CD14-positive monocyte (primary cell): ENCODE data around the gene SCN8A. TPM values are rescaled to one million over a fixed set of nuclear protein-coding genes. Genes with fewer than 3 reads are reported as not detected.
A peak's percentile ranks its signal among the peaks of the same experiment; 100 is the strongest.

ENCODE experiments used
- DNase-seq, 3 donors: peaks; one replicate each; pipeline ENCODE4 v3.0.0-alpha.2; 2011 to 2022
- H2AFZ ChIP-seq: 2 replicates; pipeline ENCODE4 v1.6.0; 2012; ENCODE audit warnings: mild to moderate bottlenecking, low read depth, low read length, inconsistent platforms; ENCODE audit not compliant: insufficient read depth, poor library complexity, severe bottlenecking
- H3K27ac ChIP-seq, 2 donors: 1 replicate in 1 of 2; 2 replicates in 1 of 2; pipeline ENCODE4 v1.5.1; 2012 to 2013; ENCODE audit warnings: low read length in 2 of 2, control low read depth in 1 of 2, inconsistent platforms in 1 of 2, low read depth in 1 of 2, mild to moderate bottlenecking in 1 of 2
- H3K27me3 ChIP-seq, 2 donors: one replicate each; pipeline versions ENCODE4 v1.6.0 to v1.6.1; 2011 to 2013; ENCODE audit warnings: low read length in 2 of 2; ENCODE audit not compliant: control insufficient read depth in 2 of 2, insufficient read depth in 2 of 2
- H3K36me3 ChIP-seq, 2 donors: replicated peaks in 1 of 2; 1 replicate in 1 of 2; 2 replicates in 1 of 2; pipeline versions ENCODE4 v1.5.1 to v1.6.1; 2012 to 2013; ENCODE audit warnings: low read length in 2 of 2, control low read depth in 1 of 2, inconsistent platforms in 1 of 2, mild to moderate bottlenecking in 1 of 2; ENCODE audit not compliant: insufficient read depth in 2 of 2, control insufficient read depth in 1 of 2
- H3K4me1 ChIP-seq, 2 donors: 1 replicate in 1 of 2; 2 replicates in 1 of 2; pipeline versions ENCODE4 v1.5.1 to v1.6.1; 2012 to 2013; ENCODE audit warnings: low read length in 2 of 2, control low read depth in 1 of 2, inconsistent platforms in 1 of 2, mild to moderate bottlenecking in 1 of 2, moderate library complexity in 1 of 2; ENCODE audit not compliant: insufficient read depth in 2 of 2, control insufficient read depth in 1 of 2
- H3K4me2 ChIP-seq: replicated peaks from 2 replicates; pipeline ENCODE3; 2012; ENCODE audit warnings: low read length, moderate library complexity, mild to moderate bottlenecking; ENCODE audit not compliant: poor library complexity, severe bottlenecking; ENCODE audit errors: extremely low read depth
- H3K4me3 ChIP-seq, 3 experiments: fragments of 200-600 bp in 1 of 3; sonication (generic) in 1 of 3; replicated peaks in 1 of 3; 1 replicate in 2 of 3; 2 replicates in 1 of 3; pipeline ENCODE4 v1.5.1; 2011 to 2013; ENCODE audit warnings: low read length in 3 of 3, mild to moderate bottlenecking in 3 of 3, control low read depth in 2 of 3, low read depth in 2 of 3, inconsistent platforms in 1 of 3, moderate library complexity in 1 of 3
- H3K79me2 ChIP-seq: 2 replicates; pipeline ENCODE4 v1.6.0; 2012; ENCODE audit warnings: mild to moderate bottlenecking, control low read depth, inconsistent platforms, low read length, moderate library complexity; ENCODE audit not compliant: insufficient read depth
- H3K9ac ChIP-seq: 2 replicates; pipeline ENCODE4 v1.6.0; 2017; ENCODE audit warnings: low read length, mild to moderate bottlenecking; ENCODE audit not compliant: insufficient read depth, poor library complexity, severe bottlenecking
- H3K9me3 ChIP-seq, 2 donors: replicated peaks in 1 of 2; 1 replicate in 1 of 2; 2 replicates in 1 of 2; pipeline versions ENCODE4 v1.5.1 to v1.6.1; 2012 to 2013; ENCODE audit warnings: low read length in 2 of 2, control low read depth in 1 of 2; ENCODE audit not compliant: control insufficient read depth in 1 of 2, insufficient read depth in 1 of 2
- H4K20me1 ChIP-seq: 2 replicates; pipeline ENCODE4 v1.6.0; 2012; ENCODE audit warnings: mild to moderate bottlenecking, low read length, control low read depth, moderate library complexity; ENCODE audit not compliant: insufficient read depth
- H3K27ac Mint-ChIP-seq, 7 donors: one replicate each; pipeline ENCODE4 v1.8.0; 2020; ENCODE audit warnings: mild to moderate bottlenecking in 7 of 7, mixed read lengths in 7 of 7, moderate library complexity in 6 of 7, inconsistent platforms in 2 of 7
- H3K27me3 Mint-ChIP-seq, 3 donors: one replicate each; pipeline ENCODE4 v1.8.0; 2021 to 2022; ENCODE audit warnings: low read depth in 3 of 3, mild to moderate bottlenecking in 3 of 3, mixed read lengths in 3 of 3, moderate library complexity in 3 of 3, inconsistent platforms in 1 of 3
- H3K36me3 Mint-ChIP-seq, 2 donors: one replicate each; pipeline ENCODE4 v1.8.0; 2020; ENCODE audit warnings: mixed read lengths in 2 of 2, inconsistent platforms in 1 of 2, mild to moderate bottlenecking in 1 of 2
- H3K4me1 Mint-ChIP-seq: one replicate; pipeline ENCODE4 v1.8.0; 2020; ENCODE audit warnings: mild to moderate bottlenecking, mixed read lengths
- H3K4me3 Mint-ChIP-seq, 2 donors: one replicate each; pipeline ENCODE4 v1.8.0; 2020; ENCODE audit warnings: mild to moderate bottlenecking in 2 of 2, mixed read lengths in 2 of 2, moderate library complexity in 1 of 2
- H3K9me3 Mint-ChIP-seq, 7 donors: one replicate each; pipeline ENCODE4 v1.8.0; 2020 to 2022; ENCODE audit warnings: mixed read lengths in 7 of 7, mild to moderate bottlenecking in 6 of 7, moderate library complexity in 6 of 7, inconsistent platforms in 2 of 7
- CTCF ChIP-seq: fragments of 200-600 bp; IDR thresholded peaks from one replicate; pipeline ENCODE4 v1.8.0; 2022; ENCODE audit warnings: antibody characterized with exemption, mild to moderate bottlenecking
- WGBS: methylation state at CpG from one replicate; pipeline ENCODE4 v1.1.5; 2013; ENCODE audit warnings: missing lambda C conversion rate; ENCODE audit not compliant: insufficient coverage; 5-methylcytosine and 5-hydroxymethylcytosine counted together
- intact Hi-C, 2 donors: fragments of 100-400 bp; cut with micrococcal nuclease; formaldehyde crosslinking; loops; one replicate each; pipeline versions ENCODE4 v1.15.0 to v1.15.1; 2023
- polyA plus RNA-seq, 3 donors: library from polyadenylated mRNA; depleted of rRNA in 1 of 3; unstranded in 2 of 3; stranded (reverse) in 1 of 3; fragments of 300-500 nt in 2 of 3; fragments of >200 nt in 1 of 3; fragmentation: Illumina TruSeq in 2 of 3; gene quantifications; 1 replicate in 2 of 3; 2 replicates in 1 of 3; pipeline ENCODE4 v1.2.3, GENCODE V29; 2012 to 2021

The SCN8A gene
- polyA plus RNA-seq, 3 donors = 0.03 TPM; not detected in 2

GRCh38 chr12:51815571-51815970, 224.5 kb downstream of the SCN8A start:
- Histone ChIP-seq H3K4me3 (no peak overlapping the region), H3K4me2 (no peak overlapping the region), H3K9ac (no peak overlapping the region), H3K9me3 (no peaks in the 10 kb centered on the region), H4K20me1 (no peaks in the 10 kb centered on the region), H3K36me3 (no peaks in the 10 kb centered on the region), H3K79me2 (peaks cover 4% of the 10 kb centered on the region), H3K4me1 (peaks cover 29 to 50% of the 10 kb centered on the region in 2 donors), H3K27me3 (peaks cover 0 to 23% of the 10 kb centered on the region in 2 donors), H3K27ac (no peak overlapping the region), H2AFZ (no peak overlapping the region)
- H3K27me3 Mint-ChIP-seq = peaks cover 10 to 35% (median 31%) of the 10 kb centered on the region in 3 donors
- intact Hi-C loops = loop anchor here in 1 of 2 donors (10.0 kb wide), 1 partner anchor 391 kb away; the partner anchor contains the start of gene SLC4A8
- H3K4me1 Mint-ChIP-seq = peaks cover 39% of the 10 kb centered on the region
- TF ChIP-seq CTCF = no peak
- DNase-seq = no peak
- peaks cover 0 to 5% (median 0%) of the 10 kb centered on the region in 7 donors for H3K9me3 Mint-ChIP-seq
- 98% methylated on average over 4 of the region's 6 CpGs for WGBS
- peak overlapping the region in 1 of 7 donors; percentile 38 for H3K27ac Mint-ChIP-seq
- peak overlapping the region; percentile 55 to 78 for H3K4me3 Mint-ChIP-seq
- peaks cover 0 to 12% of the 10 kb centered on the region in 2 donors for H3K36me3 Mint-ChIP-seq

GRCh38 chr12:51817027-51817953, 226.3 kb downstream of the SCN8A start:
- Mint-ChIP-seq H3K36me3 (peaks cover 0 to 12% of the 10 kb centered on the region in 2 donors), H3K9me3 (peaks cover 0 to 5% (median 0%) of the 10 kb centered on the region in 7 donors), H3K27me3 (peaks cover 10 to 35% (median 31%) of the 10 kb centered on the region in 3 donors), H3K27ac (no peak overlapping the region), H3K4me3 (no peak overlapping the region), H3K4me1 (peaks cover 32% of the 10 kb centered on the region)
- 93% methylated on average over 3 of the region's 10 CpGs for WGBS
- H3K9me3 ChIP-seq = no peaks in the 10 kb centered on the region
- H3K9ac ChIP-seq = no peak overlapping the region
- no peak for DNase-seq
- no peaks in the 10 kb centered on the region for H4K20me1 ChIP-seq
- no peak overlapping the region for H2AFZ ChIP-seq
- no peaks in the 10 kb centered on the region for H3K36me3 ChIP-seq
- H3K4me3 ChIP-seq = no peak overlapping the region
- intact Hi-C loops = loop anchor here in 1 of 2 donors (10.0 kb wide), 1 partner anchor 392 kb away; the partner anchor contains the start of gene SLC4A8
- H3K27me3 ChIP-seq = peaks cover 0 to 23% of the 10 kb centered on the region in 2 donors
- peaks cover 9% of the 10 kb centered on the region for H3K79me2 ChIP-seq
- H3K27ac ChIP-seq = no peak overlapping the region
- no peak overlapping the region for H3K4me2 ChIP-seq
- TF ChIP-seq CTCF = no peak
- peaks cover 25 to 55% of the 10 kb centered on the region in 2 donors for H3K4me1 ChIP-seq
